Sciatic nerve (tissue), 2 donors: ENCODE results near the gene SPSB1. TPM values are rescaled to one million over a fixed set of nuclear protein-coding genes. Genes with fewer than 3 reads are reported as not detected.
A peak's percentile ranks its signal among the peaks of the same experiment; 100 is the strongest.
"Not testable (repeated sequence)": the region's sequence is repeated elsewhere in the genome, so short reads cannot be mapped to it uniquely, and the experiment has no call there.

ENCODE experiments used
- ATAC-seq: fragments of 200-7000 bp; cut with Tn5 transposase; one replicate; pipeline ENCODE4 v1.9.1; 2020; ENCODE audit warnings: mild to moderate bottlenecking, moderate library complexity
- DNase-seq: peaks from one replicate; pipeline ENCODE4 v3.0.0-alpha.2; 2020; ENCODE audit warnings: low spot score
- intact Hi-C: fragments of 100-400 bp; cut with DNase I; formaldehyde crosslinking; loops from one replicate; pipeline ENCODE4 v1.14.2; 2022
- total RNA-seq: library from RNA; stranded (reverse); fragmentation: NEBNext Ultra II Directional; extraction: Animal tissue kit (Norgen Biotek cat#: 25700); gene quantifications from one replicate; pipeline ENCODE4 v1.2.1, GENCODE V29; 2021
- donor health status: DM: no; HTN: no; CAD: no.
- donor health status: DM: no; HTN: no; CAD: no.

The SPSB1 gene
- total RNA-seq, 1 donor from 2014 or later = 20.1 TPM

GRCh38 chr1:9369964-9370788, 77.5 kb downstream of the SPSB1 start:
- intact Hi-C loops = no loop called here
- DNase-seq (no peak), ATAC-seq (no peak)

GRCh38 chr1:9371391-9371935, 78.8 kb downstream of the SPSB1 start:
- intact Hi-C loops = no loop called here
- DNase-seq = no peak
- peak; percentile 76 for ATAC-seq

- intact Hi-C loops = no loop called here
- DNase-seq (no peak), ATAC-seq (no peak)
These were observed 79.3 kb downstream of the SPSB1 start for GRCh38 chr1:9371951-9372350.

GRCh38 chr1:9373619-9374018, 80.9 kb downstream of the SPSB1 start:
- intact Hi-C loops = no loop called here
- ATAC-seq (no peak), DNase-seq (no peak)

GRCh38 chr1:9374748-9375341, 82.2 kb downstream of the SPSB1 start:
- intact Hi-C loops = no loop called here
- ATAC-seq = no peak
- DNase-seq = no peak

DNA sequence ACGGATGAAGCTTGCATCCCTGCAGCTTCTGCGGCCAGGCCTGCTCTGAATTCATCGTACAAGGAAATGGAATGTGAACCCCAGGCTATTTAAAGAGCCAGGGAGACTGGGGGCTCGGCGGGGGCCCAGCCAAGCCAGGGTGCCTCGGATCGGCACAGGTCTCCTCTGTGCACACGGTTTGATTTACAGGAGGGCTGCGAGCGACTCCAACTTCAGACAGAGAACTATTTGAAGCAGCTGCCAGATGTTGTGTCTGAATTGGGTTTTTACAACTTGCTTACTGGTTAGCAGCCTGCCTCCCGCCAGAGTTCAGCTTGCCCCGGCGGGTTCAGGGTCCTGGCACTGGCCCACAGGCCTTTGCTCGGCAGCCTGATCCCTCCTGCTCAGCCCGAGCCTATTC, 83.2 kb downstream of the SPSB1 start:
- no peak for DNase-seq
- intact Hi-C loops = no loop called here
- ATAC-seq = peak; percentile 76

- intact Hi-C loops = no loop called here
- no peak for DNase-seq
- peak; percentile 19 for ATAC-seq
These were observed 83.7 kb downstream of the SPSB1 start for GRCh38 chr1:9376430-9376829.

DNA sequence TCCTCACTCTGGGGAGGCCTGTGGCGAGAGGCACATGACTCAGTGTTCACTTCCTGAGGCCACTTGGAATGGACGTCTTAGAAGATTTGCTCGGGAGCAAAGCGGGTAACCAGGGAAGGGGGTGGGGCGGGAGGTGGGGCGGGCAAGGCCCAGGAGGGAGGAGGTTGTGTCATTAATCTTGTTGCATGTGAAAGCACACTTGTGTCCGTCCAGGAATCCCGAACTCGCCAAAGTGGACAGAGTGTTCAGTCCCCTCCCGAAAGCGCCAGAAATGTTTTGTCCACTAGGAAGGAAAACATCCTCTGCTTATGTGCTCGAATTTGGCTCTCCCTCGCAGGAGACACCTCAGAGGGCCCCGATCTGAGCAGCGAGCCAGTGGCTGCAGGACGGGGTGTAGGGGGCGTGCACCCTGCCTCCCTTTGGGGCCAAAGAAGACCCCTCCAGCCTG, 84.2 kb downstream of the SPSB1 start:
- ATAC-seq = peak; percentile 89
- DNase-seq = no peak
- intact Hi-C loops = no loop called here

DNA sequence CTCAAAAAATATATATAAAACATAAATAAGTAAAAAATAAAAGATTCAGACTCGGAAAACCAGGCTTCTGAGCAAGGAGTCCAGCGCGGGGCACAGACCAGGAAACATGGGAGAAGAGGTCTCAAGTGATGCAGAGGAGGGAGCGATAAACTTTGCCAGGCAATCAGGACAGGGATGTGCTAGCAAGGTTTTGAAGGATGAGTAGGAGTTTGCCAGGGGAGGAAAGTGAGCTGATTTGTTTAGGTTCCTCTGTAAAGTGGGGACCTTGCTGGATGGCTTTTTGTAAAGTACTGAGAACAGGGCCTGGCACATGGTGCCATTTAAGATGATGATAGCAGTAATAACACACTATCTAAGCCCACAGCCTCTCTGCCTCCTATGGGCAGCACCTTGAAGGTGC, 86.1 kb downstream of the SPSB1 start:
- intact Hi-C loops = no loop called here
- no peak for ATAC-seq
- no peak for DNase-seq

- ATAC-seq (no peak), DNase-seq (no peak)
- intact Hi-C loops = no loop called here
These were observed 88.0 kb downstream of the SPSB1 start for GRCh38 chr1:9380711-9381110.

- intact Hi-C loops = no loop called here
- no peak for ATAC-seq
- no peak for DNase-seq
These were observed 90.2 kb downstream of the SPSB1 start for GRCh38 chr1:9382643-9383491.

GRCh38 chr1:9384128-9384527, 91.4 kb downstream of the SPSB1 start:
- ATAC-seq = no peak
- DNase-seq = no peak
- intact Hi-C loops = no loop called here

GRCh38 chr1:9384751-9385245, 92.1 kb downstream of the SPSB1 start:
- ATAC-seq (peak; percentile 53), DNase-seq (no peak)
- intact Hi-C loops = no loop called here

DNA sequence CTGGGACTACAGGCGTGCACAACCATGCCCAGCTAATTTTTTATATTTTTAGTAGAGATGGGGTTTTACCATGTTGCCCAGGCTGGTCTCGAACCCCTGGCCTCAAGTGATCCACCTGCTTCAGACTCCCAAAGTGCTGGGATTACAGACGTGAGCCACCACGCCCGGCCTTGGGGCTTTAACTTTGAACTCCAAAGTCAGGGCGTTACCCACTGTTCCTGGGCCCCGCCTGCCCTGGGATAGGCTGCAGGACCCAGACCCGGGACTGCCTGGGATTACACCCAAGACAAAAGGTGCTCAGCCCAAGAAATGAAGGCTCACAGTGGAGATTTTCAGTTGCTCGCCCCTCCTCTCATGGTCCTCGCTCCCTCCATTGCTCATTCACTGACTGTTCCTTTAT, 92.7 kb downstream of the SPSB1 start:
- ATAC-seq, DNase-seq, intact Hi-C loops: not testable (repeated sequence)

- ATAC-seq = no peak
- intact Hi-C loops = no loop called here
These were observed 93.3 kb downstream of the SPSB1 start for GRCh38 chr1:9385801-9386573.

GRCh38 chr1:9388335-9389180, 95.9 kb downstream of the SPSB1 start:
- DNase-seq = no peak
- no peak for ATAC-seq
- intact Hi-C loops = no loop called here

More at GRCh38 chr1:9385801-9386573, 93.3 kb downstream of the SPSB1 start:
- no peak for DNase-seq

GRCh38 chr1:9389968-9390367, 97.3 kb downstream of the SPSB1 start:
- no peak for ATAC-seq
- no peak for DNase-seq
- intact Hi-C loops = no loop called here

DNA sequence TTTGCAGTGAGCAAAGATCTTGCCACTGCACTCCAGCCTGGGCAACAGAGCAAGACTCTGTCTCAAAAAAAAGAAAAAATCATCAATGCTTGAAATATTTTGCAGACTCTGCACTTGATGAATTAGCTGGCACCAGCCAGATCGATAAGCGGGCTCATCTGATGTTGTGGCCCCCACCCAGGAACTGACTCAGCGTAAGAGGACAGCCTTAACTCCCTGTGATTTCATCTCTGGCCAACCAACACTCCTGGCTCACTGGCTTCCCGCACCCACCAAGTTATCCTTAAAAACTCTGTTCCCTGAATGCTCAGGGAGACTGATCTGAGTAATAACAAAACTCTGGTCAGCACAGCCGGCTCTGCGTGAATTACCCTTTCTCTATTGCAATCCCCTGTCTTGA, 98.9 kb downstream of the SPSB1 start:
- no peak for ATAC-seq
- no peak for DNase-seq
- intact Hi-C loops = no loop called here
